Smooth muscle cell (in vitro differentiated cells): Measurements from ENCODE around the gene SKI. TPM values are rescaled to one million over a fixed set of nuclear protein-coding genes. Genes with fewer than 3 reads are reported as not detected.

Source experiments
- DNase-seq: peaks from one replicate; lab custom pipeline; 2025; ENCODE audit not compliant: unreplicated experiment; lab: John Stamatoyannopoulos, UW
- H2AFZ ChIP-seq: fragments of 200-600 bp; sonication (generic); 2 replicates; pipeline ENCODE4 v1.6.0; 2016; ENCODE audit warnings: antibody characterized with exemption, low read depth, mild to moderate bottlenecking
- H3F3A ChIP-seq: fragments of 200-600 bp; sonication (generic); 2 replicates; pipeline ENCODE4 v1.6.0; 2017; ENCODE audit warnings: antibody characterized with exemption, low read depth
- H3K27ac ChIP-seq: fragments of 200-600 bp; sonication (generic); 2 replicates; pipeline ENCODE4 v1.5.1; 2016; ENCODE audit warnings: low read depth, mild to moderate bottlenecking
- H3K27me3 ChIP-seq: fragments of 200-600 bp; sonication (generic); 2 replicates; pipeline ENCODE4 v1.6.1; 2016; ENCODE audit warnings: low read depth, mild to moderate bottlenecking
- H3K36me3 ChIP-seq: fragments of 200-600 bp; sonication (generic); 2 replicates; pipeline ENCODE4 v1.5.1; 2016; ENCODE audit warnings: low read depth
- H3K4me1 ChIP-seq: fragments of 200-600 bp; sonication (generic); 2 replicates; pipeline ENCODE4 v1.5.1; 2016; ENCODE audit warnings: low read depth
- H3K4me2 ChIP-seq: fragments of 200-600 bp; sonication (generic); 2 replicates; pipeline ENCODE4 v1.6.0; 2016; ENCODE audit warnings: mild to moderate bottlenecking
- H3K4me3 ChIP-seq: fragments of 200-600 bp; sonication (generic); 2 replicates; pipeline ENCODE4 v1.5.1; 2016; ENCODE audit warnings: mild to moderate bottlenecking
- H3K79me2 ChIP-seq: fragments of 200-600 bp; sonication (generic); 2 replicates; pipeline ENCODE4 v1.6.0; 2016; ENCODE audit warnings: low read depth, mild to moderate bottlenecking
- H3K9ac ChIP-seq: fragments of 200-600 bp; sonication (generic); 2 replicates; pipeline ENCODE4 v1.6.0; 2016; ENCODE audit warnings: low read depth
- H3K9me3 ChIP-seq: fragments of 200-600 bp; sonication (generic); replicated peaks from 2 replicates; pipeline ENCODE4 v1.5.1; 2016; ENCODE audit warnings: low read depth
- H4K20me1 ChIP-seq: fragments of 200-600 bp; sonication (generic); 2 replicates; pipeline ENCODE4 v1.6.0; 2016; ENCODE audit warnings: low read depth
- CTCF ChIP-seq: fragments of 200-600 bp; sonication (generic); IDR thresholded peaks from 2 replicates; pipeline ENCODE4 v1.5.1; 2017; ENCODE audit warnings: borderline replicate concordance, mild to moderate bottlenecking, antibody characterized with exemption; ENCODE audit not compliant: insufficient read depth, poor library complexity, severe bottlenecking
- whole genome bisulfite sequencing: methylation state at CpG from one replicate; pipeline ENCODE4 v1.1.7; 2016; ENCODE audit warnings: low lambda C conversion rate; 5-methylcytosine and 5-hydroxymethylcytosine counted together
- polyA plus RNA-seq: library from polyadenylated mRNA; unstranded; fragments of >200 nt; fragmentation: Nextera tagmentation; extraction: Ambion mirVana; gene quantifications from 2 replicates; pipeline ENCODE4 v1.2.1, GENCODE V29; 2016
- total RNA-seq: library from RNA; depleted of rRNA; stranded (reverse); fragments of >200 nt; gene quantifications from 2 replicates; pipeline ENCODE4 v1.2.3, GENCODE V29; 2014

SKI gene
- total and polyA plus RNA-seq, 2 experiments from 2014 or later = 4.2 to 19.6 TPM

- WGBS = 97% methylated on average over 40 of the region's 59 CpGs
Observed at GRCh38 chr1:2348346-2349325, 120.5 kb downstream of the SKI start.

GRCh38 chr1:2349806-2350205, 121.7 kb downstream of the SKI start:
- no peak for DNase-seq
- H3K79me2 ChIP-seq = no peaks in the 10 kb centered on the region

More at GRCh38 chr1:2348346-2349325, 120.5 kb downstream of the SKI start:
- no peak overlapping the region for H3K4me3 ChIP-seq
- H3K27ac ChIP-seq = no peak overlapping the region
- no peaks in the 10 kb centered on the region for H3K9me3 ChIP-seq
- peaks cover 15% of the 10 kb centered on the region for H3K4me1 ChIP-seq
- no peaks in the 10 kb centered on the region for H3F3A ChIP-seq
- H3K4me2 ChIP-seq = no peak overlapping the region
- no peaks in the 10 kb centered on the region for H3K79me2 ChIP-seq
- no peaks in the 10 kb centered on the region for H4K20me1 ChIP-seq
- no peaks in the 10 kb centered on the region for H3K36me3 ChIP-seq
- H2AFZ ChIP-seq = no peak overlapping the region
- no peaks in the 10 kb centered on the region for H3K27me3 ChIP-seq
- H3K9ac ChIP-seq = no peak overlapping the region
- DNase-seq = no peak
- TF ChIP-seq CTCF = no peak

GRCh38 chr1:2350501-2350900, 122.4 kb downstream of the SKI start:
- Histone ChIP-seq H3K27me3 (no peaks in the 10 kb centered on the region), H3K79me2 (no peaks in the 10 kb centered on the region), H3K36me3 (no peaks in the 10 kb centered on the region), H3K4me1 (peaks cover 15% of the 10 kb centered on the region), H2AFZ (no peak overlapping the region), H3K4me3 (no peak overlapping the region), H3F3A (no peaks in the 10 kb centered on the region), H3K9ac (no peak overlapping the region), H4K20me1 (no peaks in the 10 kb centered on the region), H3K4me2 (no peak overlapping the region), H3K9me3 (no peaks in the 10 kb centered on the region), H3K27ac (no peak overlapping the region)
- WGBS = 90% methylated on average over 10 of the region's 10 CpGs
- no peak for DNase-seq
- no peak for TF ChIP-seq CTCF

More at GRCh38 chr1:2349806-2350205, 121.7 kb downstream of the SKI start:
- Histone ChIP-seq H3F3A (no peaks in the 10 kb centered on the region), H3K9me3 (no peaks in the 10 kb centered on the region), H3K9ac (no peak overlapping the region), H3K36me3 (no peaks in the 10 kb centered on the region), H4K20me1 (no peaks in the 10 kb centered on the region), H3K27me3 (no peaks in the 10 kb centered on the region), H3K4me2 (no peak overlapping the region), H2AFZ (no peak overlapping the region), H3K4me3 (no peak overlapping the region), H3K27ac (no peak overlapping the region), H3K4me1 (peaks cover 15% of the 10 kb centered on the region)
- TF ChIP-seq CTCF = no peak
- 95% methylated on average over 9 of the region's 9 CpGs for WGBS
